HepG2 (cell line): ENCODE results near the gene POLR1E. TPM values are rescaled to one million over a fixed set of nuclear protein-coding genes. Genes with fewer than 3 reads are reported as not detected.

Source experiments
- ATAC-seq: fragments of 200-7000 bp; cut with Tn5 transposase; 3 replicates; pipeline ENCODE4 v1.9.1; 2020; ENCODE audit warnings: mild to moderate bottlenecking, moderate library complexity
- BruUV-seq: library from RNA; stranded (reverse); fragments of 400-500 nt; replicated peaks from 2 replicates; lab custom pipeline; 2021; lab: Mats Ljungman, UMichigan
- CTCF ChIA-PET: fragments of 300-600 bp; formaldehyde crosslinking; extraction: SDS; loops from one replicate; lab custom pipeline; 2021; ENCODE audit warnings: low total read pairs, inconsistent platforms, low intra/inter-chr PET ratio; lab: Yijun Ruan, JAX
- POLR2A ChIA-PET: fragments of 350-600 bp; sonication (Branson Sonifier 250); formaldehyde crosslinking; loops from one replicate; lab custom pipeline; 2020; ENCODE audit warnings: antibody characterized with exemption, inconsistent platforms; lab: Yijun Ruan, JAX
- DNase-seq: peaks from one replicate; pipeline ENCODE4 v3.0.0-alpha.2; 2015; ENCODE audit warnings: low spot score
- FAIRE-seq: peaks from 3 replicates; lab custom pipeline; 2011; peaks lifted over from hg19 to GRCh38; lab: Jason Lieb, UNC
- H2AFZ ChIP-seq: one replicate; pipeline ENCODE4 v1.6.1; 2011; ENCODE audit warnings: low read length, inconsistent platforms
- H3K27ac ChIP-seq: fragments of 300-600 bp; 3 replicates; pipeline ENCODE4 v1.8.0; 2011; ENCODE audit warnings: mixed run types, mild to moderate bottlenecking, mixed read lengths, low read length, inconsistent platforms; ENCODE audit not compliant: insufficient read depth; ENCODE audit errors: extremely low read length
- H3K27me3 ChIP-seq, 2 experiments: fragments of 200-600 bp in 1 of 2; 2 replicates in 1 of 2; 3 replicates in 1 of 2; pipeline versions ENCODE4 v1.6.0 to v1.8.0; 2011; ENCODE audit warnings: low read length in 2 of 2, mild to moderate bottlenecking in 2 of 2, moderate library complexity in 2 of 2, inconsistent platforms in 1 of 2; ENCODE audit not compliant: insufficient read depth in 2 of 2, control insufficient read depth in 1 of 2
- H3K36me3 ChIP-seq, 2 experiments: fragments of 200-600 bp in 1 of 2; replicated peaks in 1 of 2; 2 replicates in 1 of 2; 3 replicates in 1 of 2; pipeline versions ENCODE4 v1.5.1 to v1.8.0; 2011; ENCODE audit warnings: low read length in 2 of 2, inconsistent platforms in 1 of 2; ENCODE audit not compliant: insufficient read depth in 2 of 2, control insufficient read depth in 1 of 2
- H3K4me1 ChIP-seq: 2 replicates; pipeline ENCODE4 v1.5.1; 2012; ENCODE audit warnings: low read length, inconsistent platforms; ENCODE audit not compliant: insufficient read depth
- H3K4me2 ChIP-seq: 2 replicates; pipeline ENCODE4 v1.6.0; 2011; ENCODE audit warnings: low read depth, low read length, inconsistent platforms
- H3K4me3 ChIP-seq, 3 experiments: fragments of 200-600 bp in 1 of 3; sonication (generic), shearing (Covaris generic) in 1 of 3; replicated peaks in 1 of 3; 2 replicates each; pipeline ENCODE4 v1.5.1; 2011 to 2016; ENCODE audit warnings: low read length in 3 of 3, inconsistent platforms in 2 of 3, low read depth in 2 of 3, mild to moderate bottlenecking in 2 of 3, control low read depth in 1 of 3, mixed read lengths in 1 of 3; ENCODE audit not compliant: insufficient read depth in 1 of 3
- H3K79me2 ChIP-seq: one replicate; pipeline ENCODE4 v1.6.1; 2011; ENCODE audit warnings: low read length, inconsistent platforms; ENCODE audit not compliant: insufficient read depth
- H3K9ac ChIP-seq: 2 replicates; pipeline ENCODE4 v1.6.0; 2011; ENCODE audit warnings: mild to moderate bottlenecking, low read depth, low read length, inconsistent platforms; ENCODE audit not compliant: insufficient read depth
- H3K9me3 ChIP-seq: 2 replicates; pipeline ENCODE4 v1.5.1; 2012; ENCODE audit warnings: mild to moderate bottlenecking, low read length
- H4K20me1 ChIP-seq: 2 replicates; pipeline ENCODE4 v1.6.0; 2011; ENCODE audit warnings: inconsistent platforms, mild to moderate bottlenecking, low read length, moderate library complexity; ENCODE audit not compliant: insufficient read depth
- HDAC1 ChIP-seq: sonication (generic); formaldehyde crosslinking; IDR thresholded peaks from 2 replicates; pipeline ENCODE4 v1.5.1; 2020; ENCODE audit warnings: mild to moderate bottlenecking, missing genetic modification reagents
- HHEX ChIP-seq: IDR thresholded peaks from 2 replicates; pipeline ENCODE4 v1.6.1; 2016; ENCODE audit warnings: control low read depth
- JUNB ChIP-seq: sonication (generic); formaldehyde crosslinking; IDR thresholded peaks from 2 replicates; pipeline ENCODE4 v1.8.0; 2022; ENCODE audit warnings: missing genetic modification reagents, mild to moderate bottlenecking, borderline replicate concordance
- KDM3A ChIP-seq: IDR thresholded peaks from 2 replicates; pipeline ENCODE4 v1.6.1; 2018; ENCODE audit warnings: low read depth, missing compliant biosample characterization
- KDM5A ChIP-seq: fragments of 200-600 bp; sonication (generic); IDR thresholded peaks from 2 replicates; pipeline ENCODE4 v1.7.0; 2018; ENCODE audit warnings: antibody characterized with exemption, mild to moderate bottlenecking, low read length, borderline replicate concordance
- MIXL1 ChIP-seq: IDR thresholded peaks from 2 replicates; pipeline ENCODE4 v1.6.1; 2016
- NFE2L2 ChIP-seq: fragments of 150-350 bp; IDR thresholded peaks from 2 replicates; pipeline ENCODE4 v1.6.1; 2014; ENCODE audit warnings: low read length
- NR1H2 ChIP-seq: sonication (generic); formaldehyde crosslinking; IDR thresholded peaks from 2 replicates; pipeline ENCODE4 v1.8.1; 2022; ENCODE audit warnings: low read depth, missing genetic modification reagents, borderline replicate concordance
- PRMT3 ChIP-seq: sonication (generic); formaldehyde crosslinking; IDR thresholded peaks from 2 replicates; pipeline ENCODE4 v1.8.1; 2022; ENCODE audit warnings: low read depth, mild to moderate bottlenecking, moderate library complexity, missing genetic modification reagents, borderline replicate concordance
- TFDP1 ChIP-seq: IDR thresholded peaks from 2 replicates; pipeline ENCODE4 v1.6.1; 2016; ENCODE audit warnings: missing compliant biosample characterization, missing genetic modification reagents, borderline replicate concordance
- ZFAT ChIP-seq: sonication (generic); formaldehyde crosslinking; conservative IDR thresholded peaks from 2 replicates; pipeline ENCODE4 v1.8.1; 2023; ENCODE audit warnings: missing genetic modification reagents, inconsistent platforms
- ZNF34 ChIP-seq: sonication (generic); formaldehyde crosslinking; IDR thresholded peaks from 2 replicates; pipeline ENCODE4 v1.4.0; 2020; ENCODE audit warnings: mild to moderate bottlenecking, missing genetic modification reagents, borderline replicate concordance
- ZSCAN12 ChIP-seq: sonication (generic); formaldehyde crosslinking; IDR thresholded peaks from 2 replicates; pipeline ENCODE4 v1.9.0; 2021; ENCODE audit warnings: mild to moderate bottlenecking, missing genetic modification reagents
- ZSCAN20 ChIP-seq: sonication (generic); formaldehyde crosslinking; IDR thresholded peaks from 2 replicates; pipeline ENCODE4 v1.4.0; 2020; ENCODE audit warnings: missing genetic modification reagents, mild to moderate bottlenecking, borderline replicate concordance
- WGBS: methylation state at CpG from one replicate; pipeline ENCODE4 v1.1.6; 2017; ENCODE audit warnings: low lambda C conversion rate; 5-methylcytosine and 5-hydroxymethylcytosine counted together
- in situ Hi-C: cut with HindIII; loops from 2 replicates; pipeline ENCODE4 v1.10.0; 2017; ENCODE audit warnings: low pct_unique_long_range_greater_than_20kb; ENCODE audit not compliant: extremely low pct_ligation_motif_present
- intact Hi-C: fragments of 100-400 bp; cut with micrococcal nuclease; formaldehyde crosslinking; loops from one replicate; pipeline ENCODE4 v1.10.0; 2022; ENCODE audit not compliant: unreplicated experiment
- polyA plus RNA-seq, 8 experiments: library from polyadenylated mRNA; depleted of rRNA in 3 of 8; stranded (reverse) in 7 of 8; unstranded in 1 of 8; fragments of >200 nt; fragmentation: Illumina TruSeq in 4 of 8; extraction: Trizol in 4 of 8; gene quantifications; 2 replicates each; pipeline versions ENCODE4 v1.2.1 to v1.2.3, GENCODE V29; 2011 to 2016; ENCODE audit warnings: low read depth in 4 of 8, missing spikeins in 1 of 8, mixed read lengths in 1 of 8; ENCODE audit not compliant: insufficient read depth in 1 of 8
- total RNA-seq, 5 experiments: library from RNA; depleted of rRNA; stranded (reverse); fragments of >200 nt; fragmentation: Illumina TruSeq; extraction: Trizol; gene quantifications; 2 replicates each; pipeline ENCODE4 v1.2.3, GENCODE V29; 2016; ENCODE audit warnings: low read depth in 1 of 5
- TF ChIP-seq, protein P1 (sequence below): sonication (generic); formaldehyde crosslinking; IDR thresholded peaks from 2 replicates; pipeline ENCODE4 v1.4.0; 2020; ENCODE audit warnings: missing genetic modification reagents
- TF ChIP-seq, protein P2 (sequence below): IDR thresholded peaks from 2 replicates; pipeline ENCODE4 v1.6.1; 2016; ENCODE audit warnings: low read depth
- TF ChIP-seq, protein P3 (sequence below): sonication (generic); formaldehyde crosslinking; IDR thresholded peaks from 2 replicates; pipeline ENCODE4 v1.4.0; 2020; ENCODE audit warnings: missing genetic modification reagents, borderline replicate concordance

The POLR1E gene
- total and polyA plus RNA-seq, 2 of the 13 experiments (the other 11 are each of a cell fraction or from before 2014, with no cell fraction given), result 23.0 to 37.8 TPM

DNA sequence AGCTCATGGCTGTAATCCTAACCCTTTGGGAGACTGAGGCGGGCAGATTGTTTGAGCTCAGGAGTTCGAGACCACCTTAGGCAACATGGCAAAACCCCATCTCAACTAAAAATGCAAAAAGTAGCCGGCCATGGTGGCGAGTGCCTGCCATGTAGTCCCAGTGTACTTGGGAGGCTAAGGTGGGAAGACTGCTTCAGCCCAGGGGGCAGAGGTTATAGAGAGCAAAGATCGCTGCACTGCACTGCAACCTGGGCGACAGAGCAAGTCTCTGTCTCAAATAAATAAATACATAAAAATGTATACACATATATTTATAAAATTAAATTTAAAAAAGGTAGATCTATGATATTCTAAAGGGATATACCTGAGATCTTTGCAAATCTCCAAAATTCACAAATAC lies 39.9 kb upstream of the POLR1E start (continued):
- no peak for TF ChIP-seq ZNF34 (CRISPR knock-in tag)
- no peak for TF ChIP-seq ZFAT (CRISPR knock-in tag)
- TF ChIP-seq NR1H2, result no peak
- TF ChIP-seq, protein P1, sequence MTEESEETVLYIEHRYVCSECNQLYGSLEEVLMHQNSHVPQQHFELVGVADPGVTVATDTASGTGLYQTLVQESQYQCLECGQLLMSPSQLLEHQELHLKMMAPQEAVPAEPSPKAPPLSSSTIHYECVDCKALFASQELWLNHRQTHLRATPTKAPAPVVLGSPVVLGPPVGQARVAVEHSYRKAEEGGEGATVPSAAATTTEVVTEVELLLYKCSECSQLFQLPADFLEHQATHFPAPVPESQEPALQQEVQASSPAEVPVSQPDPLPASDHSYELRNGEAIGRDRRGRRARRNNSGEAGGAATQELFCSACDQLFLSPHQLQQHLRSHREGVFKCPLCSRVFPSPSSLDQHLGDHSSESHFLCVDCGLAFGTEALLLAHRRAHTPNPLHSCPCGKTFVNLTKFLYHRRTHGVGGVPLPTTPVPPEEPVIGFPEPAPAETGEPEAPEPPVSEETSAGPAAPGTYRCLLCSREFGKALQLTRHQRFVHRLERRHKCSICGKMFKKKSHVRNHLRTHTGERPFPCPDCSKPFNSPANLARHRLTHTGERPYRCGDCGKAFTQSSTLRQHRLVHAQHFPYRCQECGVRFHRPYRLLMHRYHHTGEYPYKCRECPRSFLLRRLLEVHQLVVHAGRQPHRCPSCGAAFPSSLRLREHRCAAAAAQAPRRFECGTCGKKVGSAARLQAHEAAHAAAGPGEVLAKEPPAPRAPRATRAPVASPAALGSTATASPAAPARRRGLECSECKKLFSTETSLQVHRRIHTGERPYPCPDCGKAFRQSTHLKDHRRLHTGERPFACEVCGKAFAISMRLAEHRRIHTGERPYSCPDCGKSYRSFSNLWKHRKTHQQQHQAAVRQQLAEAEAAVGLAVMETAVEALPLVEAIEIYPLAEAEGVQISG, result 0 out of 2 replicates have a peak, but pooled peaks have one; percentile 15
- TF ChIP-seq JUNB (CRISPR knock-in tag), result no peak

DNA sequence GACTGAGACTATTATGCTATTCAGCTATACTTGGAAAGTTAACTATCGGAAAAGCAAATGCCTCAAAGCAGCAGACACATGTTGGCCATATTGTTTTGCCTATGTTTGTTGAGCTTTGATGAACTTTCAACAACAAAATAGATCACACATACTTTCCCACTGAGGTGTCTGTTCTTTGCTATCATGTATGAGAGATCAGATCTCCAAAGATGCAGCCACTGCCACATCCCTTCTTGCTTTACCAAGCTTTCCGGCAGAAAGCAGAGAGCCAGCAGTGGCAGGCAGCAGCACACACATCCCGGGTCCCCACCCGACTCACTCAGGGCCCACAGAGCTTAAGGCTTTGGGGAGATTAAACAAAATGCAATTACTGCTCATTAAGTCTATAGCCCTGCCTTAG lies 39.3 kb upstream of the POLR1E start:
- ATAC-seq (no peak), FAIRE-seq (no peak), DNase-seq (no peak)
- no peaks in the 10 kb centered on the region for H3K9me3 ChIP-seq
- H3K79me2 ChIP-seq, result peaks cover 56% of the 10 kb centered on the region
- in situ Hi-C loops (no loop called here), intact Hi-C loops (no loop called here)
- peaks cover 7 to 24% of the 10 kb centered on the region in 2 experiments; a peak in 4 of 5 replicates for H3K36me3 ChIP-seq
- BruUV-seq, result no TSS peak
- ChIA-PET POLR2A (interaction anchor here (2.0 kb wide), 1 partner anchor 19 kb away, joined by 5 read pairs; the partner anchor contains the start of gene ZBTB5), CTCF (no interaction called here)
- H2AFZ ChIP-seq, result no peak overlapping the region
- H4K20me1 ChIP-seq, result peaks cover 13% of the 10 kb centered on the region
- H3K9ac ChIP-seq, result no peak overlapping the region
- H3K4me1 ChIP-seq, result peaks cover 32% of the 10 kb centered on the region
- H3K4me3 ChIP-seq, result no peak overlapping the region
- H3K4me2 ChIP-seq, result no peak overlapping the region
- peak overlapping the region; percentile 34 for H3K27ac ChIP-seq
- H3K27me3 ChIP-seq, result no peaks in the 10 kb centered on the region
- WGBS, result 89% methylated on average over 4 of the region's 4 CpGs
- no peak for TF ChIP-seq KDM3A (CRISPR knock-in tag)
- no peak for TF ChIP-seq HDAC1 (CRISPR knock-in tag)
- TF ChIP-seq, protein P2, sequence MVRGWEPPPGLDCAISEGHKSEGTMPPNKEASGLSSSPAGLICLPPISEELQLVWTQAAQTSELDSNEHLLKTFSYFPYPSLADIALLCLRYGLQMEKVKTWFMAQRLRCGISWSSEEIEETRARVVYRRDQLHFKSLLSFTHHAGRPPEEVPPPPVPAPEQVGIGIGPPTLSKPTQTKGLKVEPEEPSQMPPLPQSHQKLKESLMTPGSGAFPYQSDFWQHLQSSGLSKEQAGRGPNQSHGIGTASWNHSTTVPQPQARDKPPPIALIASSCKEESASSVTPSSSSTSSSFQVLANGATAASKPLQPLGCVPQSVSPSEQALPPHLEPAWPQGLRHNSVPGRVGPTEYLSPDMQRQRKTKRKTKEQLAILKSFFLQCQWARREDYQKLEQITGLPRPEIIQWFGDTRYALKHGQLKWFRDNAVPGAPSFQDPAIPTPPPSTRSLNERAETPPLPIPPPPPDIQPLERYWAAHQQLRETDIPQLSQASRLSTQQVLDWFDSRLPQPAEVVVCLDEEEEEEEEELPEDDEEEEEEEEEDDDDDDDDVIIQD (CRISPR knock-in tag), result no peak
- TF ChIP-seq NFE2L2, result no peak
- no peak for TF ChIP-seq ZSCAN20 (CRISPR knock-in tag)
- no peak for TF ChIP-seq KDM5A
- TF ChIP-seq HHEX (CRISPR knock-in tag), result no peak
- no peak for TF ChIP-seq ZSCAN12
- TF ChIP-seq PRMT3 (CRISPR knock-in tag), result no peak
- TF ChIP-seq MIXL1, result no peak
- TF ChIP-seq TFDP1 (CRISPR knock-in tag), result no peak
- TF ChIP-seq, protein P3, sequence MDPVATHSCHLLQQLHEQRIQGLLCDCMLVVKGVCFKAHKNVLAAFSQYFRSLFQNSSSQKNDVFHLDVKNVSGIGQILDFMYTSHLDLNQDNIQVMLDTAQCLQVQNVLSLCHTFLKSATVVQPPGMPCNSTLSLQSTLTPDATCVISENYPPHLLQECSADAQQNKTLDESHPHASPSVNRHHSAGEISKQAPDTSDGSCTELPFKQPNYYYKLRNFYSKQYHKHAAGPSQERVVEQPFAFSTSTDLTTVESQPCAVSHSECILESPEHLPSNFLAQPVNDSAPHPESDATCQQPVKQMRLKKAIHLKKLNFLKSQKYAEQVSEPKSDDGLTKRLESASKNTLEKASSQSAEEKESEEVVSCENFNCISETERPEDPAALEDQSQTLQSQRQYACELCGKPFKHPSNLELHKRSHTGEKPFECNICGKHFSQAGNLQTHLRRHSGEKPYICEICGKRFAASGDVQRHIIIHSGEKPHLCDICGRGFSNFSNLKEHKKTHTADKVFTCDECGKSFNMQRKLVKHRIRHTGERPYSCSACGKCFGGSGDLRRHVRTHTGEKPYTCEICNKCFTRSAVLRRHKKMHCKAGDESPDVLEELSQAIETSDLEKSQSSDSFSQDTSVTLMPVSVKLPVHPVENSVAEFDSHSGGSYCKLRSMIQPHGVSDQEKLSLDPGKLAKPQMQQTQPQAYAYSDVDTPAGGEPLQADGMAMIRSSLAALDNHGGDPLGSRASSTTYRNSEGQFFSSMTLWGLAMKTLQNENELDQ (CRISPR knock-in tag), result no peak
